Common myeloid progenitor, CD34-positive (primary cell): Measurements from ENCODE around the gene DHODH.
A peak's percentile ranks its signal among the peaks of the same experiment; 100 is the strongest.

Source experiments
- CTCF ChIA-PET: fragments of 350-600 bp; sonication (Branson Sonifier 250); formaldehyde crosslinking; loops from one replicate; lab custom pipeline; 2021; ENCODE audit warnings: antibody characterized with exemption; lab: Charles Lee
- POLR2A ChIA-PET: fragments of 350-600 bp; sonication (Branson Sonifier 250); formaldehyde crosslinking; loops from one replicate; lab custom pipeline; 2021; ENCODE audit warnings: antibody characterized with exemption; lab: Charles Lee
- DNase-seq, 3 donors: peaks; one replicate each; pipeline versions ENCODE4 v3.0.0 to v3.0.0-alpha.2; 2013
- H3K27ac ChIP-seq, 2 experiments: 1 replicate in 1 of 2; 2 replicates in 1 of 2; pipeline ENCODE4 v1.7.0; 2013; ENCODE audit warnings: inconsistent platforms in 2 of 2, low read length in 2 of 2, mild to moderate bottlenecking in 2 of 2, low read depth in 1 of 2, moderate library complexity in 1 of 2; ENCODE audit not compliant: severe bottlenecking in 2 of 2, insufficient read depth in 1 of 2, poor library complexity in 1 of 2
- H3K27me3 ChIP-seq, 5 experiments: replicated peaks in 2 of 5; 1 replicate in 3 of 5; 2 replicates in 2 of 5; pipeline versions ENCODE4 v1.6.1 to v1.7.0; 2013; ENCODE audit warnings: low read length in 4 of 5, mild to moderate bottlenecking in 2 of 5, moderate library complexity in 2 of 5, inconsistent platforms in 1 of 5; ENCODE audit not compliant: insufficient read depth in 5 of 5, control insufficient read depth in 4 of 5
- H3K36me3 ChIP-seq, 4 experiments: 1 replicate in 2 of 4; 2 replicates in 2 of 4; pipeline versions ENCODE4 v1.6.1 to v1.7.0; 2013; ENCODE audit warnings: low read length in 3 of 4, control low read depth in 1 of 4, mild to moderate bottlenecking in 1 of 4; ENCODE audit not compliant: control insufficient read depth in 4 of 4, insufficient read depth in 4 of 4
- H3K4me1 ChIP-seq, 4 experiments: 1 replicate in 3 of 4; 2 replicates in 1 of 4; pipeline versions ENCODE4 v1.6.1 to v1.7.1; 2013; ENCODE audit warnings: low read length in 3 of 4, mild to moderate bottlenecking in 3 of 4, control low read depth in 1 of 4, inconsistent platforms in 1 of 4, moderate library complexity in 1 of 4; ENCODE audit not compliant: control insufficient read depth in 4 of 4, insufficient read depth in 4 of 4; ENCODE audit errors: control extremely low read depth in 1 of 4
- H3K4me3 ChIP-seq, 7 experiments: 1 replicate in 4 of 7; 2 replicates in 3 of 7; pipeline versions ENCODE4 v1.5.1 to v1.7.0; 2013; ENCODE audit warnings: mild to moderate bottlenecking in 7 of 7, low read length in 6 of 7, moderate library complexity in 6 of 7, inconsistent platforms in 2 of 7, low read depth in 2 of 7, control low read depth in 1 of 7; ENCODE audit not compliant: insufficient read depth in 4 of 7, control insufficient read depth in 1 of 7; ENCODE audit errors: extremely low read depth in 1 of 7
- H3K9me3 ChIP-seq, 5 experiments: 1 replicate in 4 of 5; 2 replicates in 1 of 5; pipeline versions ENCODE4 v1.6.1 to v1.7.1; 2013; ENCODE audit warnings: low read length in 4 of 5, mild to moderate bottlenecking in 2 of 5, inconsistent platforms in 1 of 5, low read depth in 1 of 5, moderate library complexity in 1 of 5; ENCODE audit not compliant: control insufficient read depth in 4 of 5, insufficient read depth in 2 of 5; ENCODE audit errors: control extremely low read depth in 1 of 5
- WGBS: methylation state at CpG from one replicate; pipeline ENCODE4 v1.1.5; 2013; ENCODE audit not compliant: insufficient coverage; 5-methylcytosine and 5-hydroxymethylcytosine counted together

The DHODH gene

DNA sequence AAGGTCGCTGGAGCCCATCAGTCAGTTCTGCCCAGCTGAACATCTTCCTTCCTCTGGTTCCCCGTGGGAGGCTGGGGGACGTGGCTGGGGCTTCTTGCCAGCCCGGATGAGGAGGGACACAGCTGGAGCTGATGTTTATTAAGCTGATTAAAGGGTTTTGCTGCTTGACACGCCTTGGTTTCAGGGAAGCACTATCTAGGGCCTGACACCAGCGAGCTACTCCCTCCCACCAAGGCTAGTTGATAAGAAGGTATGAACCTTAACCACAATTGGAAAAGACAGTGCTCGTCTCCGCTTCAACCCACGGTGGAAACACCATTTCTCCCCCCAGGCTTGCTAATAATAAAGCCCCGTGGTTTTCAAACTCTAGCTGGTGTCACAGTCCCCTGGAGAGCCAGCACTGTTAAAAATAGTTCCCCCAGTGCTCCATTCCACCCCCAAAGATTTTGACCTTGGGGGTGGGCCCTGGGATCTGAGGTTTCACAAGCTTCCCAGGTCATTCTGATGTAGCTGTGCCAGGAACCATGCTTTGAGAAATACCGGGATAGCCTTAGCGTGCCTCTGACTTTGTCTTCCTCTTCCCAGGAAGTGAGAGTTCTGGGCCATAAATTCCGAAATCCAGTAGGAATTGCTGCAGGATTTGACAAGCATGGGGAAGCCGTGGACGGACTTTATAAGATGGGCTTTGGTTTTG, 5.5 kb downstream of the DHODH start:
- no peak overlapping the region for H3K4me3 ChIP-seq
- ChIA-PET POLR2A (no interaction called here), CTCF (interaction anchor here (0.6 to 1.1 kb wide), 2 partner anchors 130 to 179 kb away, joined by 3 to 4 read pairs; partner anchors contain the start of gene ZNF821)
- H3K27ac ChIP-seq = peak overlapping the region in 1 of 2 experiments; percentile 37
- H3K9me3 ChIP-seq = no peaks in the 10 kb centered on the region
- peaks cover 3 to 54% (median 41%) of the 10 kb centered on the region in 4 experiments for H3K36me3 ChIP-seq
- H3K4me1 ChIP-seq = peaks cover 0 to 15% (median 2%) of the 10 kb centered on the region in 4 experiments
- no peaks in the 10 kb centered on the region for H3K27me3 ChIP-seq
- DNase-seq = peak in 2 of 3 donors; percentile 2 to 25
- 75% methylated on average over 14 of the region's 15 CpGs for WGBS

DNA sequence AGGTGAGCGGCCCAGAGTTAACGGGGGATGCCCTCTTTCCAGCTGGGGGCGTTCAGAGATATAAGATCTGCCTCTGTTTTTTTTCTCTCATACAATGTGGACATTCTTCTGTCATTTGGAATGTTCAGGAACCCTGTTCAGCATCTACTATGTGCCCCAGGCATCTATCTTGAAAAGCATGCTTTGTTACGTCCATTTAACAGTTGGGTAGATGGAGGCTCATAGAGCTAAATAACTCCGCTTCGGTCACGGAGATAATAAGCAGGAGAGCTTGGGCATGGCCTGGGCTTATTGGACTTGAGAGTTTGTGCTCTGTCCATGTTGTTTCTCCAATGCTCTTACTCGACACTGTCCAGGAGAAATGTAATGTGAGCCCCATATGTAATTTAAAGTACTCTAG, 6.1 kb downstream of the DHODH start:
- H3K9me3 ChIP-seq = no peaks in the 10 kb centered on the region
- CTCF ChIA-PET = no interaction called here

DNA sequence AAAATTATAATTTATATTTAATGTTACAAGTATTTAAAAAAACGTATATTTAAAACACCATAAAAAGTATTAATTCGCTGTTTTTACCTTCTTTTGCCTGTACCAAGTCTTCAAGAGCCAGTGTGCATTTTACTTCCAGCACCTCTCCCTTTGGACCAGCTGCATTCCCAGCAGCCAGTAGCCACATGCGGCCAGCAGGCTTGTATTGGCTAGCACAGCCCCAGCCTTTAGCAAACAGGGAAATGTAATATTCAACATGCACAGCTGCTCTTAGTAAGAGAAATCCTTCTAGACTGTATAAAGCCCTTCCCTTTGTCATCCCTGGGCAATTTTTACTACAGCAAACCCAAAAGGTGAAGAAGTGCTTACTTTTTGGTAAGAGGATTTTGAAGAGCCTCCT, 6.6 kb downstream of the DHODH start:
- Histone ChIP-seq H3K4me3 (no peak overlapping the region), H3K4me1 (peaks cover 0 to 11% (median 0%) of the 10 kb centered on the region in 4 experiments), H3K36me3 (peaks cover 3 to 60% (median 42%) of the 10 kb centered on the region in 4 experiments), H3K27ac (no peak overlapping the region), H3K27me3 (no peaks in the 10 kb centered on the region), H3K9me3 (no peaks in the 10 kb centered on the region)
- CTCF ChIA-PET = no interaction called here
- DNase-seq = no peak
- WGBS = 100% methylated on average over 2 of the region's 3 CpGs
- POLR2A ChIA-PET = no interaction called here

More for the DNA sequence above, 6.1 kb downstream of the DHODH start:
- no peak overlapping the region for H3K27ac ChIP-seq
- POLR2A ChIA-PET = no interaction called here
- no peaks in the 10 kb centered on the region for H3K27me3 ChIP-seq
- no peak for DNase-seq
- peaks cover 3 to 60% (median 42%) of the 10 kb centered on the region in 4 experiments for H3K36me3 ChIP-seq
- WGBS = 94% methylated on average over 7 of the region's 8 CpGs
- peaks cover 0 to 11% (median under 1%) of the 10 kb centered on the region in 4 experiments for H3K4me1 ChIP-seq
- no peak overlapping the region for H3K4me3 ChIP-seq

DNA sequence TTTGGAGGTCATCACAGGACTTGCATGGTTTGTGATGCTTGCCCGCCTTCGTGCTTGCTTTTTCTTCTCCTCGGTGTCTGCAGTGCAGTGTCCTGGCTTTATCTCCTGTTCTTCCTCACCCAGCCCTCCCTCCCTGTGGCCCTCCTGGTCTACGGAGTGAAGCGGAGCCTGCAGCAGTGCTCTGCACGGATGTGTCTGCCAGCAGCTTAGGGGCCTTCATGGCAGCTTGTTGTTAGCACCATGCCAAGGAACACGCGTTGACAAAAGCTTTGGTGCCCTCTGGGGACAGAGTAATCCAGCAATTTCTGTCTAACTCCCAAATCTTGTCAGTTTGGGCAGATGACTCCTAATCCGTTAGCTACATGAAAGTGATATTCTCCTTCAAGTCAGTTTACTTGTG, 9.9 kb downstream of the DHODH start:
- CTCF ChIA-PET = no interaction called here

DNA sequence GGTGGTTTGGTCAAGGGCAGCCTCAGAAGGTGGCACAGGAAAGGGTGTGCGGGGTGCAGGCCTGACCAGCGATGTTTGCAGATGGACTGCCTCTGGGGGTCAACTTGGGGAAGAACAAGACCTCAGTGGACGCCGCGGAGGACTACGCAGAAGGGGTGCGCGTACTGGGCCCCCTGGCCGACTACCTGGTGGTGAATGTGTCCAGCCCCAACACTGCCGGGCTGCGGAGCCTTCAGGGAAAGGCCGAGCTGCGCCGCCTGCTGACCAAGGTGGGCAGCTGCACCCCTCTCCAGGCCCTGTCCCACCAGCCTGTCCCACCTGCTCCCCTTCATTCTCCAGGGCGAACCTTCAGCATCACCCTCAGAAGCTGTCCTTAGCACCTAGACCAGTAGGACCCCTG, 12.5 kb downstream of the DHODH start:
- H3K27me3 ChIP-seq = no peaks in the 10 kb centered on the region
- peaks cover 6 to 82% (median 57%) of the 10 kb centered on the region in 4 experiments for H3K36me3 ChIP-seq
- no peaks in the 10 kb centered on the region for H3K9me3 ChIP-seq
- WGBS = 92% methylated on average over 15 of the region's 15 CpGs
- H3K4me3 ChIP-seq = no peak overlapping the region
- CTCF ChIA-PET = interaction anchor here (1.5 kb wide), 1 partner anchor 11 kb away, joined by 3 read pairs; no protein-coding TSS in a partner anchor
- POLR2A ChIA-PET = no interaction called here
- DNase-seq = no peak
- H3K27ac ChIP-seq = no peak overlapping the region
- H3K4me1 ChIP-seq = no peaks in the 10 kb centered on the region

More for the DNA sequence above, 9.9 kb downstream of the DHODH start:
- Histone ChIP-seq H3K27ac (no peak overlapping the region), H3K9me3 (no peaks in the 10 kb centered on the region), H3K4me3 (no peak overlapping the region), H3K27me3 (no peaks in the 10 kb centered on the region), H3K4me1 (peaks cover 0 to 8% (median 0%) of the 10 kb centered on the region in 4 experiments), H3K36me3 (peaks cover 7 to 74% (median 53%) of the 10 kb centered on the region in 4 experiments)
- POLR2A ChIA-PET = no interaction called here
- WGBS = 94% methylated on average over 9 of the region's 9 CpGs
- DNase-seq = no peak

DNA sequence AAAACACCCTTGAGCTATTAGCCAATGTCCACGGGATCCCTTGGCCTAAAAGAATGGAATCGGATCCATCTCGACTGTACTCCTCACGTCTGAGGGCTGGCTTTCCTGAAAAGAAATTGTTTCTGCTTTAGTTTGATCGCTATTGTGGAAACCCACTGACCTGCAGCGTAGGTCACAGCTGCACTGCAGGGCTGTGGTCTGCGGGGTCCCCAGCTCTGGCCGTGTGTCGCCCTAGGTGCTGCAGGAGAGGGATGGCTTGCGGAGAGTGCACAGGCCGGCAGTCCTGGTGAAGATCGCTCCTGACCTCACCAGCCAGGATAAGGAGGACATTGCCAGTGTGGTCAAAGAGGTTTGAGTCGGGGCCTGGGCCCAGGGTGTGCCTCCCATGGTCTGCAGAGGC, 13.6 kb downstream of the DHODH start:
- no peak overlapping the region for H3K27ac ChIP-seq
- no peak for DNase-seq
- H3K4me3 ChIP-seq = no peak overlapping the region
- no peaks in the 10 kb centered on the region for H3K9me3 ChIP-seq
- H3K27me3 ChIP-seq = no peaks in the 10 kb centered on the region
- WGBS = 98% methylated on average over 13 of the region's 13 CpGs
- no peaks in the 10 kb centered on the region for H3K4me1 ChIP-seq
- peaks cover 6 to 74% (median 50%) of the 10 kb centered on the region in 4 experiments for H3K36me3 ChIP-seq
- CTCF ChIA-PET = interaction anchor here (1.0 kb wide), 1 partner anchor 8 kb away, joined by 4 read pairs; no protein-coding TSS in a partner anchor
- POLR2A ChIA-PET = no interaction called here

DNA sequence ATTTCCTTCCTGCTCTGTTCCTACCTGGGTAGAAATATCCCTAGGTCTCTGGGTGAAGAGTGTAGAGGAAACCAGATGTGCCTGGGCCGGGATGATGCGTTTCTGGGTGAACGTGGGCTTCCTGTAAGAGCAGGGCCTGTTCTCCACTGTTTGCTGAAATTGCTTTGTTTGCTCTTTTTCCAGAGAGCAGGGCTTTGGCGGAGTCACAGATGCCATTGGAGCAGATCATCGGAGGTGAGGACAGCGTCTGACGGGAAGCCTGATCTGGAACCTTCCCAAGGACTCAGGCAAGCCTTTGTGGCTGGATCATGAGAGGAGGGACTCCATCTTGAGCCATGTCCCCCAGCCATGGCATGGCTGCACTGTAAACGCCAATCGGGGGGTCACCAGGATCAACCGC, 15.4 kb downstream of the DHODH start:
- ChIA-PET POLR2A (no interaction called here), CTCF (no interaction called here)
- no peak overlapping the region for H3K27ac ChIP-seq
- H3K4me3 ChIP-seq = no peak overlapping the region
- no peaks in the 10 kb centered on the region for H3K9me3 ChIP-seq
- H3K36me3 ChIP-seq = peaks cover 6 to 60% (median 45%) of the 10 kb centered on the region in 4 experiments
- DNase-seq = no peak
- H3K27me3 ChIP-seq = no peaks in the 10 kb centered on the region
- WGBS = over 99% methylated on average over 10 of the region's 10 CpGs
- H3K4me1 ChIP-seq = no peaks in the 10 kb centered on the region
